Measurements from ENCODE around the gene UBQLN4. TPM values are rescaled to one million over a fixed set of nuclear protein-coding genes. Genes with fewer than 3 reads are reported as not detected.

The UBQLN4 gene
- total and polyA plus RNA-seq, 2 of the 4 experiments (the other 2 are of a cell fraction) = 8.8 to 21.6 TPM

GRCh38 chr1:156075162-156075561 is 21.6 kb upstream of the UBQLN4 start:
- Histone ChIP-seq H3K23ac (ENCODE audit: low read depth, low read length) (no peak overlapping the region), H3K27me3 (ENCODE audit: control insufficient read depth, insufficient read depth, low read length) (no peaks in the 10 kb centered on the region), H3K9me3 (ENCODE audit: control insufficient read depth, insufficient read depth, low read length) (no peaks in the 10 kb centered on the region), H3K9me1 (ENCODE audit: insufficient read depth, low read length) (peaks cover 17% of the 10 kb centered on the region), H3K14ac (replicated peaks; ENCODE audit: low read depth, low read length) (no peak overlapping the region), H3K4me3 (ENCODE audit: insufficient read depth, low read depth, low read length) (no peak overlapping the region), H3K4me2 (ENCODE audit: low read depth, low read length) (no peak overlapping the region), H4K5ac (ENCODE audit: low read depth, low read length) (no peak overlapping the region), H3K18ac (ENCODE audit: low read depth, low read length) (no peak overlapping the region), H3K79me1 (ENCODE audit: low read depth in 1 of 2, low read length in 2 of 2) (peaks cover 30 to 65% of the 10 kb centered on the region in 2 experiments), H4K8ac (ENCODE audit: low read depth in 2 of 2, low read length in 2 of 2) (no peak overlapping the region), H2AFZ (replicated peaks; ENCODE audit: low read length, poor library complexity) (no peak overlapping the region), H3K56ac (ENCODE audit: extremely low read depth, insufficient read depth, low read length) (no peak overlapping the region), H2BK120ac (ENCODE audit: low read depth, low read length) (no peak overlapping the region), H4K91ac (ENCODE audit: insufficient read depth, low read depth, low read length) (no peak overlapping the region), H2AK5ac (ENCODE audit: low read depth, low read length) (no peak overlapping the region), H2BK15ac (ENCODE audit: low read depth, low read length) (no peak overlapping the region), H4K20me1 (ENCODE audit: insufficient read depth, low read length) (peaks cover 45% of the 10 kb centered on the region), H3K27ac (ENCODE audit: insufficient read depth, low read length) (no peak overlapping the region), H3K36me3 (ENCODE audit: control insufficient read depth, insufficient read depth, low read length) (peaks cover 37% of the 10 kb centered on the region), H3K9ac (ENCODE audit: low read depth, low read length) (no peak overlapping the region), H3K4ac (ENCODE audit: low read depth, low read length) (no peak overlapping the region), H2AK9ac (replicated peaks; ENCODE audit: low read depth, low read length, poor library complexity) (no peak overlapping the region), H3K4me1 (ENCODE audit: control insufficient read depth, insufficient read depth, low read length) (peaks cover 26% of the 10 kb centered on the region), H2BK20ac (ENCODE audit: low read depth, low read length) (no peak overlapping the region), H2BK5ac (ENCODE audit: low read depth, low read length, poor library complexity, severe bottlenecking) (no peak overlapping the region)
- TF ChIP-seq SMC3 (IDR thresholded peaks at IDR 0.05; ENCODE audit: low read depth, low read length) = no peak
- no peak for TF ChIP-seq CTCF (conservative IDR thresholded peaks at IDR 0.05; ENCODE audit: low read depth, low read length)
- no peak for TF ChIP-seq RAD21 (IDR thresholded peaks at IDR 0.05; ENCODE audit: low read length)
- TF ChIP-seq USF2 (IDR thresholded peaks at IDR 0.05; ENCODE audit: low read depth, low read length) = no peak
- TF ChIP-seq BHLHE40 (IDR thresholded peaks at IDR 0.05; ENCODE audit: low read depth, low read length) = no peak
- TF ChIP-seq CHD1 (IDR thresholded peaks at IDR 0.05; ENCODE audit: low read depth, low read length) = no peak
- no peak for TF ChIP-seq MAZ (IDR thresholded peaks at IDR 0.05; ENCODE audit: borderline replicate concordance, low read depth, low read length)
- no peak for TF ChIP-seq ELK1 (IDR thresholded peaks at IDR 0.05; ENCODE audit: borderline replicate concordance, low read depth, low read length)
- no peak for TF ChIP-seq NFE2L2 (IDR thresholded peaks at IDR 0.05; ENCODE audit: low read depth, low read length)
- TF ChIP-seq CEBPB (IDR thresholded peaks at IDR 0.05; ENCODE audit: low read depth, low read length) = no peak
- no peak for TF ChIP-seq MXI1 (IDR thresholded peaks at IDR 0.05; ENCODE audit: borderline replicate concordance, low read depth, low read length)
- no peak for TF ChIP-seq RCOR1 (IDR thresholded peaks at IDR 0.05; ENCODE audit: insufficient replicate concordance, low read length)
- no peak for TF ChIP-seq FOS (IDR thresholded peaks at IDR 0.05; ENCODE audit: low read depth, low read length)
- TF ChIP-seq RFX5 (IDR thresholded peaks at IDR 0.05; ENCODE audit: low read depth, low read length) = no peak
- TF ChIP-seq MAFK (IDR thresholded peaks at IDR 0.05; ENCODE audit: low read depth, low read length) = no peak
- DNase-seq (no peak), ATAC-seq (ENCODE audit: low read depth) (no peak)
- intact Hi-C loops (cut with micrococcal nuclease) = no loop called here
- dilution Hi-C loops (cut with HindIII; ENCODE audit: low sequenced_read_pairs, unreplicated experiment) = no loop called here
- no TSS peak for BruUV-seq (replicated peaks)
- CTCF ChIA-PET = interaction anchor here (0.5 to 1.6 kb wide), 2 partner anchors 9 to 120 kb away, joined by 3 to 5 read pairs; no protein-coding TSS in a partner anchor
- POLR2A ChIA-PET (ENCODE audit: unreplicated experiment) = no interaction called here
- in situ Hi-C loops (cut with MboI; ENCODE audit: low sequenced_read_pairs) = no loop called here
- no CpG with 5 or more reads among the region's 3 CpGs for WGBS, 2 experiments (ENCODE audit: extremely low coverage in 2 of 2, insufficient read length in 1 of 2)
